HG03064 (cell line): Measurements from ENCODE around the gene IFT52.
"Not testable (repeated sequence)": the region's sequence is repeated elsewhere in the genome, so short reads cannot be mapped to it uniquely, and the experiment has no call there.

ENCODE experiments used
- ATAC-seq: cut with Tn5 transposase; IDR thresholded peaks from one replicate; pipeline ENCODE4 v1.9.1; 2021; ENCODE audit warnings: low read depth; ENCODE audit not compliant: unreplicated experiment

The IFT52 gene

DNA sequence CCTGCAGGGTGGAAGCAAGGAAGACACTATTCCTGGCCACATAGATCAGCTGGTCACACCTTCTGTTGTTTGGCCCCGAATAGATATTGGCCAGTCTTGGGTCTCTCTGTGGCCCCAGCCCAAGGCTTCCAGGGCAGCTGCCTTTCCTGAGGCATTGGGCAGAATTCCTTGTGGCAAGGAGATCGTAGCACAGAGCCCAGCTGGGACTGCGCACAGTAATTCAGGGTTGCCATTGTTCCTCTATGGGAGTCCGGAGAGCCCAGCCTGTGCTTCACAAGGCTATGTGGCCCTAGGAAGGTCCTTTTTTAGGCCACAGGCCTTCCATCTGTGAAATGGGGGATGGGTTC is 25.0 kb upstream of the IFT52 start:
- ATAC-seq: no peak

DNA sequence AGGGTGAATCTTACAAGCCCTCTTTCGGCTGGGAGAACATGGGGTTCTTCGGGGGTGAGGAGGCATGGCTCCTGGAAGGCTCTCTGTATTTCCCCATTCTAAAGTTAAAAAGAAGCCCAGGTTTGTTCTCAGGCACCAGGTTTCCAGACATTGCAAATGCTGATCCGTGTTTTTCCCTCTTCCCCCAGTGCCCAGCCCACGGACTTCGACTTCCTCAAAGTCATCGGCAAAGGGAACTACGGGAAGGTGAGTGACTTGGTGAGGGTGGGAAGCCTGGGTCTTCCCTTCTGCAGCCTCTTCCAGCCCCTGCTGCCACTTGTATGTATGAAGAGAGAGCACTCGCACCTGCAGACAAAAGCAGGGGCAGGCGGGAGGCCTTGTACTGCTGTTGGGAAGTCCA is 23.3 kb upstream of the IFT52 start:
- no peak for ATAC-seq

DNA sequence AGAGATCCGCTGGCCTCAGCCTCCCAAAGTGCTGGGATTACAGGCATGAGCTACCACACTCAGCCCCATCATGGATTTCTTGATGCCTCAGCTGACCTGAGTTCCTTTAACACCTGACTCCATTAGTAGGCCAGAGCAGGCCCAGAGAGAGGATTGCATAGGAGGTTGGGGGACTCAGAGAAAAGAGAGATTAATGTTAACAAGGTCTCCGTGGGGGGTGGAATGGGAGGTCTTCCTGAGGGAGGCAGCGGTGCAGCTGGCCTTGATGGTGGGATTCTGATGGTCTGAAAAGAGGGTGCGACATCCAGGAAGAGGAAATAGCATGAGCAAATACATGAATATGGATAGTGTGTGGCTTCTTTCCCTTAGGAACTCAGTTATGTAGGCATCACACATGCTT is 22.0 kb upstream of the IFT52 start:
- no peak for ATAC-seq

DNA sequence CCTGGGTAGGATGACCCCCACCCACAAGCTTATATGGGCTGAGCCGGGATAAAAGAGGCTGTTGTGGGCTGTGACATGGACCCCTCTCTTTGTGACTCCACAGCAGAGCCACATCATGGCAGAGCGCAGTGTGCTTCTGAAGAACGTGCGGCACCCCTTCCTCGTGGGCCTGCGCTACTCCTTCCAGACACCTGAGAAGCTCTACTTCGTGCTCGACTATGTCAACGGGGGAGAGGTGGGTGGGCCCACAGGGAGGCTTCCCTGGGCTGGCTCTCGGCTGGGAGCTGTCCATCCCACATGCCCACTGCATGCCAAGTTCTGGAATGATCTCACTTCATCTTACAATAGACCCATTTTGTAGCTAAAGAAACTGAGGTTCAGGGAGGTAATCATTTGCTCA is 21.5 kb upstream of the IFT52 start:
- ATAC-seq: no peak

DNA sequence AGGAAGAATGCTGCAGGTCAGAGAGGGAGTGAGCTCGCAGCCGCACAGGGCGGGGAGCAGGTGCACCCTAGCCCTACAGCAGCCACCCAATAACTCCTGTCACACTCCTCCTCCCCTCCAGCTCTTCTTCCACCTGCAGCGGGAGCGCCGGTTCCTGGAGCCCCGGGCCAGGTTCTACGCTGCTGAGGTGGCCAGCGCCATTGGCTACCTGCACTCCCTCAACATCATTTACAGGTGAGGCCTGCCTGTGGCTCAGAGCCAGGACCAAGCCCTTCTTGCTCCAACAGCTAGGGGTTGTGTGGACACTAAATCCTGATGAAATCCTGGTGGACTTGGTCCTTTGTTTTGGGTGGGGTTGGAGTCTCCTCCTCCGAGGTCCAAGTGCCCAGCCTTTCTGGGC is 20.2 kb upstream of the IFT52 start:
- no peak for ATAC-seq

DNA sequence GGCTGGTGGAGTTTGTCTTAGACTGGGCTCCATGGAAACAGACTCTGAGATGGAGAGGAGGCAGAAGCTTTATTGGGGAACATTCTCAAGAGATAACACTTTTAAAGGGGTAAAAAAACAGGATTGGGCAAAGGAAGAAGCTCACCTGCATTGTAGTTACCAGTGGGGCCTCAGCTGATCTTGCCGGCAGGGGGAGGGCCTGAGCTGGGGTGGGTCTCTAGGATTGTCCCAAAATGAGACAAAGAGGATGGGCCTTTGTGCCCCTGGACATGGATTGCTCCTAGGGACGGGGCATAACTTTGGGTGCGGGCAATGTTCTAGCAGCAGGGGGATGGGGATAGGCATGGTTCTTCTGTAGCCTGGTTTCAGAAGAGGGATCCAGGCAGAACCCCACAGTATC is 19.4 kb upstream of the IFT52 start:
- no peak for ATAC-seq

DNA sequence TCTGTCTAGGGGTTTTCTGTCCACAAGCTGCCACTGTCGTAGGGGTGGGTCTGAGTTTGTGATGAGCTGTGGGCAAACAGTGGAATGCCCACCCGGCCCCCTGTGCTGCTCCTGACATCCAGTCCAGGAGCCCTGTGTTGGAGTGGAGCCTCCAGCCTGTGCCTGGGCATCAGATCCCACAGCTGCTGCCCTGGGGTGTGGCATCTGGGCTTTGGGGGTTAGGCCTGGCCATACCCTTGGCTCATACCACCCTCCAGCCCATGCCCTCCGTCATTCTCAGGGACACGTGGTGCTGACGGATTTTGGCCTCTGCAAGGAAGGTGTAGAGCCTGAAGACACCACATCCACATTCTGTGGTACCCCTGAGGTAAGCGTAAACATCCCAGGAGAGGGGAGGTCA is 19.0 kb upstream of the IFT52 start:
- no peak for ATAC-seq

DNA sequence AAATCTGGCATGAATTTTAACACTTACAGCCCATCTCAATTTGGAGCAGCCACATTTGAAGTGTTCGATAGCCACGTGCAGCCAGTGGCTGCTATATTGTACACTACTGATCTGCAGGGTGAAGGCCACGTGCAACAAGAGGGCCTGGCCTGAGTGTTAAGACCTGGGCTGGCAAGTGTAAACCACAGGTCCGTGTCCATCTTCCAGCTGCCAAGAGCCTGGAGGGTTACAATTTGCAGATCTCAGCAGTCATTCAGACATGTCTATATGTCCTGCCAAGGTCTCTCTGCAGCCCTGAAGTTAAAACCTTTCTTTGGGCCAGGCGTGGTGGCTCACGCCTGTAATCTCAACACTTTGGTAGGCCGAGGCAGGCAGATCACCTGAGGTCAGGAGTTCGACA is 17.8 kb upstream of the IFT52 start:
- no peak for ATAC-seq

DNA sequence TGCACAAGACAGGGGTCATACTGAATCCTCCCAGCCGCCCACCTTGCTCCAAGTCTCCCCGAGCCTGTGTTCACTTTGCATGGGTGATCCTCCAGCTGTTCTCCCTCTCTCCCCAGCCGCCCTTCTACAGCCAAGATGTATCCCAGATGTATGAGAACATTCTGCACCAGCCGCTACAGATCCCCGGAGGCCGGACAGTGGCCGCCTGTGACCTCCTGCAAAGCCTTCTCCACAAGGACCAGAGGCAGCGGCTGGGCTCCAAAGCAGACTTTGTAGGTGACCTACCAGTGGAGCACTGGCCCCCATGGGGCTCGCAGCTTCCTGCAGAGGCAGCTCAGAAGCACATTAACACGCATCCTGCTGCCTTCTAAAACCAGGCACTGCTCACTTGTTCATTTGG is 14.6 kb upstream of the IFT52 start:
- ATAC-seq: no peak

DNA sequence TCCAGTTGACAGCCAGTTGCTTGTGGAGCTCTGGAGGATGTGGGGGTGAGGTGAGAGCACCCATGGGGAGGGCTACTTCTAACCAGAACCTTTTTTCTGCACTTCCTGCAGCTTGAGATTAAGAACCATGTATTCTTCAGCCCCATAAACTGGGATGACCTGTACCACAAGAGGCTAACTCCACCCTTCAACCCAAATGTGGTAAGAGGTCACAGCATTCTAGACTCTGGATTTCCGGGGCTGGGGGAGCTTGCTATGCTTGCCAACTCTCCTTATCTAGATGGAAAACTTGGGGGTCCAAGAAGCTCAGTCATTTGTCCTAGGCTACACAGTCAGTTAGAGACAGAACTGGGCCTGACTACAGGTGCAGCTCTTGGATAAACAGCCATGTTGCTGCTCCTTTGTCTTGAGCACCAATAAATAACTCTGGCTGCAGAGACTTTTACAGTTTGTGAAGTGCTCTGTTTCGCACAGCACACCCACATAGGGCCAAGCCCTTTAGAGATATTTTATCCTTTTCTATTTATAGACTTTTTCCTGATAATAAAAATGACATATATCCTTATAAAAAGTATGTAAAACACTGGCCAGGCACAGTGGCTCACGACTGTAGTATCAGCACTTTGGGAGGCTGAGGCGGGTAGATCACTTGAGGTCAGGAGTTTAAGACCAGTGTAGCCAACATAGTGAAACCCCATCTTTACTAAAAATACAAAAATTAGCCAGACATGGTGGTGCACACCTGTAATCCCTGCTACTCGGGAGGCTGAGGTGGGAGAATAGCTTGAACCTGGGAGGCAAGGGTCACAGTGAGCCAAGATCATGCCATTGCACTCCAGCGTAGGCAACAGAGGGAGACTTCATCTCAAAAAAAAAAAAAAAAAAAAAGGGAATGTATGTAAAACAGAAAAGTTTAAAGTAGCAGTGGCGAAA is 10.6 kb upstream of the IFT52 start:
- no peak for ATAC-seq

DNA sequence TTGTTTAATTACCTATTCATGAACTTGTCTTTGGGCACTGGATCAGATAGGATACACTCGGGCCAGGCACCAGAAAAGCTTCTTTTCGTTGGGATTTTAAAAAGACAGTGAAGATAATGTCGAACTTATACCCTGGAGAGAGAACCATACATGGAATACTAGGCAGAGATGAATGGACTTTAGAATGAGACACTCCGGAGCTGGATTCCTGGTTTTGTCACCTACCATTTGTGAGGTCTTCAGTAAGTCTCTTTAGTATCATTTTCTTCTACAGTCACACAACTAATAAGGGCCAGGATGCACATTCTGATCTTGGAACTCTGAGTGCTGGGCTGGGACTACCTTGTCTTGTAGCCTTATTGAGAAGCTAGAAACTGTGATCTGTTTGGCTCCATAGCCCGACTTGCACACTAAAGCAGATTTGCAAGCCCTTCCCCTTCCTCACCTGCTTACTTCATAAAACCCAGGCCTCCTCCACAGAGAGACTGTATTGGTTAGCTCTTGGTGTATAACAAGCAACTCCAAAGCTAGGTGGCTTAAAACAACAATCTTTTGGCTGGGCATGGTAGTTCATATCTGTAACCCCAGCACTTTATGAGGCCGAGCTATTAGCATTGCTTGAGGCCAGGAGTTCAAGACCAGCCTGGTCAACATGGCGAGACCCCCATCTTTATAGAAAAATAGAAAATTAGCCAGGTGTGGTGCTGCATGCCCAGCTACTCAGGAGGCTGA is 7.4 kb upstream of the IFT52 start:
- ATAC-seq: no peak

DNA sequence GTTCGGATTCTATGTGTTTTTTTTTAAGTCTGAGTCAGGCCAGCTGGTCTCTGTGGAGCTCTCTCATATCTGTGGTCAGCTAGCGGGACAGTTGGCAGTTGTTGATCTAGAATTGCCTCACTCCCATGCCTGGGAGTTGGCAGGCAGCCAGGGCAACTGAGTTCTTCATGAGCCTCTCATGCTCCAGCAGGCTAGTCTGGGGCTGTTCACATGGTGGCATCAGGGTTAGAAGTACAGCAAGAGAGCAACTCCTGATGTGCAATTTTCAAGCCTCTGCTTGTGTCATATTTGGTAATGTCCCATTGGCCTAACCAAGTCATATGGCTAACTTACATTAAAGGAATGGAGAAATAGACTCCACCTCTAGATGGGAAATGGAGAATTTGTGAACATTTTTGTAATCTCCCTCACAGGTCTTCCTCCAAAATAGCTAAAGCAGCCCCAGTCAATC is 6.7 kb upstream of the IFT52 start:
- ATAC-seq: no peak

DNA sequence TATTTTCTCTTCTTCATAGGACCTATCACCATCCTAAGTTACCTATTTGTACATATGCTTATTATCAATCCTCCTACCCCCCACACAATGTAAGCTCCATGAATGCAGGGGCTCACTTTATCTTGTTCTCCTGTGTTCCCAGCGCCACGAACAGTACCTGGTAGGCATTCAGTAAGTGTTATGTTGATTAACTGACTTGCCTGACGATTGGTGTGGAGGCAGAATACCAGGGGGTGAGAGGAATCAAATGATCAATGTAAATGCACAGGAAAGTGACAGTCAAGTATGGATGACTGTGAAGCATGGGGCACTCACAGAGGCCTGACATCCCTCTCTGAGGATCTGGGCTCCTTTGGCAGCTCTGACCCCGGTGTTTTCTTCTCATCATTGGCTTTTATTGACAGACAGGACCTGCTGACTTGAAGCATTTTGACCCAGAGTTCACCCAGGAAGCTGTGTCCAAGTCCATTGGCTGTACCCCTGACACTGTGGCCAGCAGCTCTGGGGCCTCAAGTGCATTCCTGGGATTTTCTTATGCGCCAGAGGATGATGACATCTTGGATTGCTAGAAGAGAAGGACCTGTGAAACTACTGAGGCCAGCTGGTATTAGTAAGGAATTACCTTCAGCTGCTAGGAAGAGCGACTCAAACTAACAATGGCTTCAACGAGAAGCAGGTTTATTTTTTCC is 6.1 kb upstream of the IFT52 start:
- no peak for ATAC-seq

DNA sequence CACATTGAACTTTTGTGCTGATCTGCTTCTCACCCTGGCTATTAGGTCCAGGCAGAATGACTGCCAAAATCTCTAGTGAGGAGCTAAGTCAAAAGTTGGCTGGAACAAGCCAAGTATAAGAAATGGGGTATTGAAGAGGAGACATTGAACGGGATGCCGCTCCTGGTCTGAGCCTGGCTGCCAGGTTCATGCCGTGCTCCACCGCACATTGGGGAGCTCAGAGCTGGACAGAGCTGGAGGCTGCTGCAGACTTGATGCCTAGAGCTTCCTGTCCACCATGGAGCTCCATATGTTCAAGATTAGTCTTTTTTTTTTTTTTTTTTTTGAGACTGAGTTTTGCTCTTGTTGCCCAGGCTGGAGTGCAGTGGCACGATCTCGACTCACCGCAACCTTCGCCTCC is 4.1 kb upstream of the IFT52 start:
- ATAC-seq: no peak

DNA sequence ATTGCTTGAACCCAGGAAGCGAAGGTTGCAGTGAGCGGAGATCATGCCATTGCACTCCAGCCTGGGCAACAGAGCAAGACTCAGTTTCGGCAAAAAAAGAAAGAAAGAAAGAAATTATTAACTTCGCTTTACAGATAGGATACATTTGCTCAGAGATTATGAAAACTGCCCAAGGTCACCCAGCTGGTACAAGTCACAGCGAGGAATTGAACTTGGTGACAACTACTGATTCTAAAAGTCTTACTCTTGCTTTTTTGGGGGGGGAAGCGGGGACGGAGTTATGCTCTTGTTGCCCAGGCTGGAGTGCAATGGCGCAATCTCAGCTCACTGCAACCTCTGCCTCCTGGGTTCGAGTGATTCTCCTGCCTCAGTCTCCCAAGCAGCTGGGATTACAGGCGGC is 2.2 kb upstream of the IFT52 start:
- ATAC-seq: not testable (repeated sequence)

DNA sequence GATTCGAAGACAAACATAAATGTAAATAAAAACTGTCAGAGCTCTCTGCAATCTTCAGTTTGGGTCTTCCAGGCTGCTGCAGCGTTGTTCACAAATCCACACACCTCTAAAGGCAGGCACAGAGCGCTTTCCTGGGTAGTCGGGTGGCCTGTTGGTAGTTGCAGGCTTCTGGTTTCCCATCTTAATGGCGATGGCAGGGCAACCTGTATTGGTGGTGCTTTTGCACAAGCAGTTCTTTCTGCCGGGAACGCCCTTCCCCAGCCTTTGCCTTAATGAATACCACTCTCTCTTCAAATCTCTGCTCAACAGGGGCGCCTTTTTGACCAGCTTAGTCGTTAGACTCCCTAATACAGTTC is 723 bp upstream of the IFT52 start:
- ATAC-seq: no peak

DNA sequence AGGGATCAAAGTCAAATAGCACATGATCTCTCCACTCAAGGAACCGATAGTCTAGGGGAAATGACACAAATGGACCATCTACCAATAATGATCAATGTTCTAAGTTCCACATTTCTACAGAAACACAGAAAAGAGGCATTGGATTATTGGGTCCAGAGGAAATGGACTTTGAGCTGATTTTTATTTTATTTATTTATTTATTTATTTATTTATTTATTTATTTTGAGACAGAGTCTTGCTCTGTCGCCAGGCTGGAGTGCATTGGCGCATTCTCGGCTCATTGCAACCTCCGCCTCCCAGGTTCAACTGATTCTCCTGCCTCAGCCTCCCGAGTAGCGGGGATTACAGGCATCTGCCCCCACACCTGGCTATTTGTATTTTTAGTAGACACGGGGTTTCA is 11.2 kb downstream of the IFT52 start:
- ATAC-seq: not testable (repeated sequence)

DNA sequence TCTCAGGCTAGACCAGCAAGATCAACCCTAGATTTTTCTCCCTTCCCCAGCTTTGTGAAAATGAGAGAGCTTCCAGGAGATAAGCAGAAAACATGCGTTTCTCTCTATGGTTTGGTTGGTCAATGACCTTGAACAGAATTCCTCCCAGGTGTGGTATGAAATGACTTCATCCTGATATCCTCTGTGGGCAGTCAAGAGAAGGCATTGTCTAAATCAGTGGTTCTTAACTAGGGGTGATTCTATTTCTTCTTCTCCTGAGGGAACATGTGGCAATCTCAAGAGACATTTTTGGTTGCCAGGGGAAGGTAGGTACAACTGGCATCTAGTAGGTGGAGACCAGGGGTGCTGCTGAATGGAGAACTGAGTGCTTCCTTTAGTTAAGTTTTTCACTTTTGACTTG is 12.4 kb downstream of the IFT52 start:
- no peak for ATAC-seq

DNA sequence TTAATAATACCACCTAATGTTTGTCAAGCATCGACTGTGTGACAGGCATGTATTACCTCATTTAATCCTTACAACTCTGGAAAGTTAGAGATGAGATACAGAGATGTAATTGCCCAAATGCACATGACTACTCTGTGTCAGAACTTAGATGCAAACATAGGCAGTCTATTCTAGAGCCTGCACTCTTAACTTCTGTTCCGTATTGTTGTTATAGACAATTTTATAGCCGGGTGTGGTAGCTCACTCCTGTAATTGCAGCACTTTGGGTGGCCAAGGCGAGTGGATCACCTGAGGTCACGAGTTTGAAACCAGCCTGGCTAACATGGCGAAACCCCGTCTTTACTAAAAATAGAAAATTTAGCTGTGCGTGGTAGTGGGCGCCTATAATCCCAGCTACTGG is 15.0 kb downstream of the IFT52 start:
- ATAC-seq: no peak

DNA sequence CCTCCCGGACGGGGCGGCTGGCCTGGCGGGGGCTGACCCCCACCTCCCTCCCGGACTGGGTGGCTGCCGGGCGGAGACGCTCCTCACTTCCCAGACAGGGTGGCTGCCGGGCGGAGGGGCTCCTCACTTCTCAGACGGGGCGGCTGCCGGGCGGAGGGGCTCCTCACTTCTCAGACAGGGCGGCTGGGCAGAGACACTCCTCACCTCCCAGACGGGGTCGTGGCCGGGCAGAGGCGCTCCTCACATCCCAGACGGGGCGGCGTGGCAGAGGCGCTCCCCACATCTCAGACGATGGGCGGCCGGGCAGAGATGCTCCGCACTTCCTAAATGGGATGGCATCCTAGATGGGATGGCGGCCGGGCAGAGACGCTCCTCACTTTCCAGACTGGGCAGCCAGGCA is 16.5 kb downstream of the IFT52 start:
- not testable (repeated sequence) for ATAC-seq

DNA sequence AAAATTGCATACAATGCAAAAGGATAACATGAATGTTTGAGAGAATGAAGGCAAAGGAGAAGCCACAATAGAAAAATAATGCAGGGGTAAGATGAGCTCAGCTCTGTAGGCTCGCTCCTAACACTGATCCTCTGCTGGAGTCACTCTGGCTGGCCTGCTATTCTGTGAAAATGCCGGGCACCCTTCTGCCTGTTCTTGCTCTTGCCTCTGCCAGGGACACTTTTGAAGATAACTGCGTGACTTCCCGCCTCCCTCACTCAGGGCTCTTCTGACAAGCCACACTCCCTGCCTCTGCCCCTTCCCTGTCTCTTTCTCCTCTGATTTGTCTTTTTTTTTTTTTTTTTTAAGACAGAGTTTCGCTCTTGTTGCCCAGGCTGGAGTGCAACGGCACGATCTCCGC is 40.9 kb downstream of the IFT52 start:
- ATAC-seq: no peak

DNA sequence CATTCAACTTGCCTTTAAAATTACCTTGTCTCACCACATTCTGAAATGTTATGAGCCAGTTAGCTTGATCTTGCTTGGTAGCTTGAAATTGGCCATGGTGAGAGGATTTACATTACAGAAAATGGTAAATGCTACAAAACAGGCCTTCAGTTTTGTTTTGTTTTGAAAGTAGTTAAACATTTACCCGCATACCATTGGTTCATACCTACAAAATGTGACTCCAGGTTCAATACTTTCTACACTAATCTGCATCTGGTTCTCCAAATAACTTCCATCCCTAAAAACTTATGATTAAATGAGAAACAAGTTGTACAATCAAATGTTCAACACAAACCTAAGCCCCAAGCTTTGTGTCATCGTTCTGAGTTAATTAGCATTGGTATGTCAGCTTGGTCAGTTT is 45.7 kb downstream of the IFT52 start:
- ATAC-seq: no peak
